ENCODE results near the gene MYO3B. TPM values are rescaled to one million over a fixed set of nuclear protein-coding genes. Genes with fewer than 3 reads are reported as not detected.
A peak's percentile ranks its signal among the peaks of the same experiment; 100 is the strongest.

Gene MYO3B
- total RNA-seq, 1 donor from 2014 or later, result 13.7 TPM

DNA sequence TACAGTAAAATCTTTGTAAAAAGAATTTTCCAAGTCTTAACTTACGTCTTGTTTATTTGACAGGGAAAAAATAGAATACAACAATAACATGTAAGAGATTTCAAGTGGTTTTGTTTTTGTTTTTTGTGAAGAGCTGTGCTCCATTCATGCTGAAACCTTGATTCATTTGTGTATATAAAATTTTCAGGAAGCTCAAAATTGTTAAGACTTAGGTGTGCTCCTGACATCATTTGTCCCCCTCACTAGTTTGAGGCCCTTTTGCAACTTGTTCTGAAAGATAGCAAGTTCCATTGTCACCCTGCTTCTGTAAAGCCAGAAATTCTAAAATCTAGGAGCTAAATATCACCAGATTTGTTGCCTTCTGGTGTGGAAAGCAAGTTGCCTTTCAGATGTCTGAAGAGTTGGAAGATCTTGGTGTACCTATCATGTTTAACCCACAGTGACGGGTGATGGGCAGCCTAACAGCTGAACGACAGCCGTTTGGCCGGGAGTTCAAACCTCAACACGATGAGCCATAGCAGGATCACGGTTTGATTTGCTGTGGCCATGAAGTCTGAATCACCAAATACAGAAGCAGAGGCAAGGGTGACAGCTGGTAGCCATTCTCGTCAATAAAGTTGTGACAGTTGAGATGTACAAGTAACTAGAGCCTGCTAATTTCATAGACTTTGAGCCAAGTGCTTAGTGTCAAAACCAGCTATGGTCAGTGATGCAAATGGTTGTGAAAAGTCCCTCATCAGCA is 331.7 kb downstream of the MYO3B start:
- no peaks in the 10 kb centered on the region for H3K27me3 Mint-ChIP-seq (ENCODE audit: low read depth)
- intact Hi-C loops (cut with micrococcal nuclease), result loop anchor here (1.0 to 10.0 kb wide), 5 partner anchors 72 to 303 kb away; partner anchors contain the start of gene SP5
- H3K27ac Mint-ChIP-seq, result peak overlapping the region; percentile 85
- H3K36me3 Mint-ChIP-seq (ENCODE audit: low read depth), result no peaks in the 10 kb centered on the region
- peak; percentile 38 for DNase-seq (ENCODE audit: low spot score)
- H3K4me3 Mint-ChIP-seq (ENCODE audit: low read depth), result no peak overlapping the region
- H3K4me1 Mint-ChIP-seq (ENCODE audit: low read depth), result peaks cover 70% of the 10 kb centered on the region
- no peaks in the 10 kb centered on the region for H3K9me3 Mint-ChIP-seq

DNA sequence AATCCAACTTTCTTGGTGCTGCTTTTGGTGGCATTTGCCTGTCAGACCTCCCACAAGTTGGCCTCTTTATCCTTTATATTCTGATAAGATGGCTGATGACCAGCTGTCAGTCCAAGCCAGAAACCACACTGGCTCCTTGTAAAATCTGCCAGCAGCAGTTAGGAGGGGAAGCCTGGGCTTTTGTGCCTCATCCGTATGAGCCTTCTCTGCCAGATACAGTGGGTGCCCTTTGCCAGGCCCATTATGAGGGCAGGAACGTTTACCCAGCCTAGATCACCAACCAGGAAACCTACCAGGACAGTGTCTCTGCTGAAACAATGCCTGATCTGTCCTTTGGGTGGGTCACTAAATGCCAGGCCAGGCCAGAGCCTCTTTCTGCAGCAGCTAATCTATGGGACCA is 334.3 kb downstream of the MYO3B start:
- no peak overlapping the region for H3K27ac Mint-ChIP-seq
- no peak for DNase-seq (ENCODE audit: low spot score)
- peaks cover 45% of the 10 kb centered on the region for H3K4me1 Mint-ChIP-seq (ENCODE audit: low read depth)
- no peak overlapping the region for H3K4me3 Mint-ChIP-seq (ENCODE audit: low read depth)
- H3K9me3 Mint-ChIP-seq, result no peaks in the 10 kb centered on the region
- H3K27me3 Mint-ChIP-seq (ENCODE audit: low read depth), result no peaks in the 10 kb centered on the region
- intact Hi-C loops (cut with micrococcal nuclease), result no loop called here
- peaks cover 4% of the 10 kb centered on the region for H3K36me3 Mint-ChIP-seq (ENCODE audit: low read depth)

GRCh38 chr2:170514140-170514539 is 336.2 kb downstream of the MYO3B start:
- Mint-ChIP-seq H3K4me1 (ENCODE audit: low read depth) (peaks cover 30% of the 10 kb centered on the region), H3K9me3 (no peaks in the 10 kb centered on the region)
- intact Hi-C loops (cut with micrococcal nuclease), result no loop called here

DNA sequence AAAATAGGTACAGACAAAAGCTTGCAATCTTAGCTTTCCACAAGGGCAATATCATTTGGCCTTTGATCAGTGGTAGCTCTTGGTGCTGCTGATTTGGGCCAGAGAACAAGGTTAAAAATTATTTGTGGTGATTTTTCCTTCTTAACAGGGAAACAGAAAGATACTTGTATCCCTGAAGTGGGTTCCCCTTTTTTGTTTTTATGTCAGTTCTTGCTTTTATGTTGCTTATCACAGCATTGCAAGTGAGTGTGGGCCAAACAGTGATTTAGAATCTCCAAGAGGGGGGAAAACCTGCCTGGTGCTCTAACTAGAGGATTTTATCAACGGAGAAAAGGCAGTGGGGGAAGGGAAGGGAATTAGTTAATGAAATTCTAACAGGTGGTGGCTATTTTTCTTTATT is 339.6 kb downstream of the MYO3B start:
- Mint-ChIP-seq H3K4me1 (ENCODE audit: low read depth) (peaks cover 15% of the 10 kb centered on the region), H3K4me3 (ENCODE audit: low read depth) (no peak overlapping the region), H3K27ac (no peak overlapping the region), H3K9me3 (no peaks in the 10 kb centered on the region), H3K27me3 (ENCODE audit: low read depth) (no peaks in the 10 kb centered on the region), H3K36me3 (ENCODE audit: low read depth) (peaks cover 4% of the 10 kb centered on the region)
- intact Hi-C loops (cut with micrococcal nuclease), result no loop called here
- DNase-seq (ENCODE audit: low spot score), result no peak

More at GRCh38 chr2:170514140-170514539, 336.2 kb downstream of the MYO3B start:
- Mint-ChIP-seq H3K27ac (no peak overlapping the region), H3K27me3 (ENCODE audit: low read depth) (no peaks in the 10 kb centered on the region), H3K4me3 (ENCODE audit: low read depth) (no peak overlapping the region), H3K36me3 (ENCODE audit: low read depth) (peaks cover 4% of the 10 kb centered on the region)
- no peak for DNase-seq (ENCODE audit: low spot score)

DNA sequence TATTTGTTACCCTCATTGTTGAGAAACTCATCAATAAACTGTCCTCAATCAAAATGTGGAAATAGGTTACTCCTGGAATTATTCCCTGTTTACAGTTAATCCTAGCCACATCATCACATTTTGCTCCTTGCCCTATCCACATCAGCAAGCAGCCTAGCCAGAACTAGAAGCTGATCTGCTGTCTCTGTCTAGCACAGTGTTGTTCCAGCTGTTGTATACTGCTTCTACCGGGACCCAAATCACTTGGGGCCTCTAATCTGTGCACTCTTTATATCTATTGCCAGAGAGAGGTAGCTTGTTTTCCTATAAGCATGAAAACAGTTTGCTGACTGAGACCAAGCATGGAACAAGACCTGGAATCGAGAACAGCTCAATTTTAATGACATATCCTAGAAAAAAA is 341.0 kb downstream of the MYO3B start:
- no peaks in the 10 kb centered on the region for H3K9me3 Mint-ChIP-seq
- H3K4me1 Mint-ChIP-seq (ENCODE audit: low read depth), result peaks cover 2% of the 10 kb centered on the region
- H3K27ac Mint-ChIP-seq, result no peak overlapping the region
- H3K4me3 Mint-ChIP-seq (ENCODE audit: low read depth), result no peak overlapping the region
- peaks cover 4% of the 10 kb centered on the region for H3K36me3 Mint-ChIP-seq (ENCODE audit: low read depth)
- no peaks in the 10 kb centered on the region for H3K27me3 Mint-ChIP-seq (ENCODE audit: low read depth)
- intact Hi-C loops (cut with micrococcal nuclease), result no loop called here
- DNase-seq (ENCODE audit: low spot score), result no peak

GRCh38 chr2:170521299-170521698 is 343.4 kb downstream of the MYO3B start:
- no peak overlapping the region for H3K4me3 Mint-ChIP-seq (ENCODE audit: low read depth)

GRCh38 chr2:170523506-170523905 is 345.6 kb downstream of the MYO3B start:
- H3K27ac Mint-ChIP-seq, result no peak overlapping the region
- no peaks in the 10 kb centered on the region for H3K27me3 Mint-ChIP-seq (ENCODE audit: low read depth)
- intact Hi-C loops (cut with micrococcal nuclease), result no loop called here
- no peak overlapping the region for H3K4me3 Mint-ChIP-seq (ENCODE audit: low read depth)
- peaks cover 8% of the 10 kb centered on the region for H3K4me1 Mint-ChIP-seq (ENCODE audit: low read depth)
- H3K9me3 Mint-ChIP-seq, result no peaks in the 10 kb centered on the region
- H3K36me3 Mint-ChIP-seq (ENCODE audit: low read depth), result no peaks in the 10 kb centered on the region
- DNase-seq (ENCODE audit: low spot score), result no peak

More at GRCh38 chr2:170521299-170521698, 343.4 kb downstream of the MYO3B start:
- intact Hi-C loops (cut with micrococcal nuclease), result no loop called here
- Mint-ChIP-seq H3K4me1 (ENCODE audit: low read depth) (peaks cover 8% of the 10 kb centered on the region), H3K27me3 (ENCODE audit: low read depth) (no peaks in the 10 kb centered on the region), H3K27ac (no peak overlapping the region), H3K36me3 (ENCODE audit: low read depth) (no peaks in the 10 kb centered on the region), H3K9me3 (no peaks in the 10 kb centered on the region)
- DNase-seq (ENCODE audit: low spot score), result no peak

- Mint-ChIP-seq H3K9me3 (no peaks in the 10 kb centered on the region), H3K27ac (no peak overlapping the region), H3K36me3 (ENCODE audit: low read depth) (no peaks in the 10 kb centered on the region), H3K27me3 (ENCODE audit: low read depth) (peaks cover 3% of the 10 kb centered on the region), H3K4me1 (ENCODE audit: low read depth) (peaks cover 8% of the 10 kb centered on the region), H3K4me3 (ENCODE audit: low read depth) (no peak overlapping the region)
- intact Hi-C loops (cut with micrococcal nuclease), result no loop called here
- DNase-seq (ENCODE audit: low spot score), result no peak
These were observed 347.1 kb downstream of the MYO3B start for GRCh38 chr2:170524828-170525565.

DNA sequence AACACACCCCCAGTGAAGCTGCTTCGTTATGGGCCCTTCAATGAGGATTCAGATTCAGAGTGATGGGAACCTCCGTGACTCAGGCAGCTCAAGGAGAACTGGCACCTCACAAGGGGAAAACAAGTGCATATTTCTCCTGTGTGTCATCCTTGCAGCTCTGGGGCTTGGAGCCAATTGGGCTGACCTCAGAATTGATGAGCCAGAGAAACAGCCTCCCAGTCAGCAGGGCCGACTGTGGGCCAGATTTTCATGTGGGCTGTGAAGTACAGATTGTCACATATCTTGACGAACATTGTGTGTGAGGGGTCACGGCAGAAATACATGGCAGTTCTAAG is 347.6 kb downstream of the MYO3B start:
- H3K4me1 Mint-ChIP-seq (ENCODE audit: low read depth), result peaks cover 10% of the 10 kb centered on the region
- H3K27me3 Mint-ChIP-seq (ENCODE audit: low read depth), result peaks cover 6% of the 10 kb centered on the region
- DNase-seq (ENCODE audit: low spot score), result no peak
- H3K9me3 Mint-ChIP-seq, result no peaks in the 10 kb centered on the region
- H3K4me3 Mint-ChIP-seq (ENCODE audit: low read depth), result no peak overlapping the region
- H3K27ac Mint-ChIP-seq, result no peak overlapping the region
- intact Hi-C loops (cut with micrococcal nuclease), result no loop called here
- no peaks in the 10 kb centered on the region for H3K36me3 Mint-ChIP-seq (ENCODE audit: low read depth)

GRCh38 chr2:170530284-170530745 is 352.4 kb downstream of the MYO3B start:
- Mint-ChIP-seq H3K4me1 (ENCODE audit: low read depth) (peaks cover 3% of the 10 kb centered on the region), H3K4me3 (ENCODE audit: low read depth) (no peak overlapping the region), H3K27me3 (ENCODE audit: low read depth) (peaks cover 10% of the 10 kb centered on the region), H3K36me3 (ENCODE audit: low read depth) (no peaks in the 10 kb centered on the region), H3K9me3 (no peaks in the 10 kb centered on the region), H3K27ac (no peak overlapping the region)
- intact Hi-C loops (cut with micrococcal nuclease), result no loop called here
- no peak for DNase-seq (ENCODE audit: low spot score)

GRCh38 chr2:170530803-170531564 is 353.0 kb downstream of the MYO3B start:
- H3K4me3 Mint-ChIP-seq (ENCODE audit: low read depth), result no peak overlapping the region
- H3K4me1 Mint-ChIP-seq (ENCODE audit: low read depth), result peaks cover 2% of the 10 kb centered on the region
- DNase-seq (ENCODE audit: low spot score), result no peak
- intact Hi-C loops (cut with micrococcal nuclease), result no loop called here
- H3K36me3 Mint-ChIP-seq (ENCODE audit: low read depth), result no peaks in the 10 kb centered on the region
- no peaks in the 10 kb centered on the region for H3K9me3 Mint-ChIP-seq
- no peak overlapping the region for H3K27ac Mint-ChIP-seq
- H3K27me3 Mint-ChIP-seq (ENCODE audit: low read depth), result peaks cover 10% of the 10 kb centered on the region

DNA sequence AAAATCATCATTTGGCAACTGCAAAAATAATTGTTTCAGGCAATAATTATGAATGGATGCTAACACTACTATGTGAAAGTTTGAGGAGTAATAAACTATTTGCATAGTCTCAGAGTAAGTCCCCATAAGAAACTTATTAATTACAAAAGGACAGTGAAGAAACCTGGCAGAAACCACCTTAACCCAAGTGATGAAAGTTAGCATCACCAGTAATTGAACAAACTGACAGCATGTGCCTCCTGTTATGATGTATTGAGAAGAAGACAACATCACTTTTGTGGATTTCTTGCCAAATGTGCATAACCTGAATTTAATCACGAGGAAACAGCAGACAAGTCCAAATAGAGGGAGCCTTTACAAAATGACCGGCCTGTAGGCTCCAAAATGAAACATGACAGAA is 353.9 kb downstream of the MYO3B start:
- Mint-ChIP-seq H3K4me1 (ENCODE audit: low read depth) (peaks cover 2% of the 10 kb centered on the region), H3K9me3 (no peaks in the 10 kb centered on the region), H3K4me3 (ENCODE audit: low read depth) (no peak overlapping the region), H3K27ac (no peak overlapping the region), H3K27me3 (ENCODE audit: low read depth) (peaks cover 10% of the 10 kb centered on the region), H3K36me3 (ENCODE audit: low read depth) (no peaks in the 10 kb centered on the region)
- DNase-seq (ENCODE audit: low spot score), result no peak
- intact Hi-C loops (cut with micrococcal nuclease), result no loop called here

- intact Hi-C loops (cut with micrococcal nuclease), result no loop called here
- no peak for DNase-seq (ENCODE audit: low spot score)
- H3K4me3 Mint-ChIP-seq (ENCODE audit: low read depth), result no peak overlapping the region
- peaks cover 2% of the 10 kb centered on the region for H3K4me1 Mint-ChIP-seq (ENCODE audit: low read depth)
- H3K27ac Mint-ChIP-seq, result no peak overlapping the region
- peaks cover 10% of the 10 kb centered on the region for H3K27me3 Mint-ChIP-seq (ENCODE audit: low read depth)
- no peaks in the 10 kb centered on the region for H3K36me3 Mint-ChIP-seq (ENCODE audit: low read depth)
- no peaks in the 10 kb centered on the region for H3K9me3 Mint-ChIP-seq
These were observed 355.2 kb downstream of the MYO3B start for GRCh38 chr2:170533156-170533555.

Measured in activated T-helper 2 cell treated with anti-CD3 and anti-CD28 coated beads, Interferon-gamma antibody, Interleukin-2, Interleukin-4, amounts not matched to agents 10 μg/mL and 5 μg/mL and 100 μg/mL, durations not matched to agents 14 hours and 24 hours and 36 hours (primary cell).